GM12892 (cell line): ENCODE data around the gene RBM46.
A peak's percentile ranks its signal among the peaks of the same experiment; 100 is the strongest.

Experiments used
- DNase-seq: peaks from one replicate; pipeline ENCODE4 v3.0.0; 2011; ENCODE audit not compliant: insufficient read length
- FAIRE-seq: peaks from 2 replicates; lab custom pipeline; 2011; peaks lifted over from hg19 to GRCh38; lab: Jason Lieb, UNC
- POLR2A ChIP-seq: IDR thresholded peaks from 2 replicates; pipeline ENCODE4 v1.6.1; 2011; ENCODE audit warnings: low read depth, low read length, control low read depth
- POLR2AphosphoS5 ChIP-seq: IDR thresholded peaks from 2 replicates; pipeline ENCODE4 v1.6.1; 2011; ENCODE audit warnings: low read depth, low read length, control low read depth
- TAF1 ChIP-seq: IDR thresholded peaks from 2 replicates; pipeline ENCODE4 v1.6.1; 2011; ENCODE audit warnings: low read depth, mild to moderate bottlenecking, control low read depth, low read length, borderline replicate concordance

RBM46 gene

DNA sequence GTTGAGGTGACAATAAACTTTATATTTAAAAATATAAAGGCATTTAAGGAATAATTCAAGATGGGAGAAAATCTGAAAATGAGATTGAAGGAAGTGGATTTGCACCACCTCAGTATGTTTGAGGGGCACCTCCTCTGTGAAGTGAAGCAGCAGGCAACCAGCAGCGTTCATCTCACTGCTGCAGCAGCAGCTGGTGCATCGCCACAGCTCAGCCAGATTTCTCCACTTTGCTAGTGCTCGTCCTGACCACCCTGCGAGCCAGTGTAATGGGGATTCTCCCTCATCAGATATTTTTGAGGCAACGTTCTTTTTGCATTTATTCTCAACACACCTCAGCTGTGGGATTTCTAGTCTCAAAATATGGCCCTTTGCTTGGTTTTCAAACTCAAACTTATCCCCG, 23.4 kb upstream of the RBM46 start:
- DNase-seq (no peak), FAIRE-seq (no peak)
- no peak for TF ChIP-seq TAF1
- TF ChIP-seq POLR2A: no peak
- no peak for TF ChIP-seq POLR2AphosphoS5

DNA sequence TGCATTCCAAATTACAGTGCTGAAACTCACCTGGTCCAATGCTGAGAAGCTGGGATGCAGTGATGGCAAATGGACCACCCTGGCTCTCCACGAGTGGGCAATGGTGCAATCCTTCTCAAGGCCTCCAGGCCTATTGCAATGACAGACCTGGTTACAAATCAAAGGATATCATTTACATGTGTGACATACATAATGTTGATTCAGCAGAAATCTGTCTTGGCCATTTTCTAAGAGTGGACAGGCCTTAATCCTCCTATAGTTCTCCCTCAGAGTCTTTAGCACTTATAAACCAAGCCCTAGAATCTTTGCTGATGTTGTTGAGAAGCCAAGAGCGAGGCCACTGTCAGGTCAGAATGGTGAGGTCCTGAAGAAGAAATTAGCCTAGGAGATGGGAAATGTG, 20.2 kb upstream of the RBM46 start:
- TF ChIP-seq POLR2AphosphoS5 (no peak), TAF1 (no peak), POLR2A (no peak)
- FAIRE-seq: no peak
- DNase-seq: no peak

DNA sequence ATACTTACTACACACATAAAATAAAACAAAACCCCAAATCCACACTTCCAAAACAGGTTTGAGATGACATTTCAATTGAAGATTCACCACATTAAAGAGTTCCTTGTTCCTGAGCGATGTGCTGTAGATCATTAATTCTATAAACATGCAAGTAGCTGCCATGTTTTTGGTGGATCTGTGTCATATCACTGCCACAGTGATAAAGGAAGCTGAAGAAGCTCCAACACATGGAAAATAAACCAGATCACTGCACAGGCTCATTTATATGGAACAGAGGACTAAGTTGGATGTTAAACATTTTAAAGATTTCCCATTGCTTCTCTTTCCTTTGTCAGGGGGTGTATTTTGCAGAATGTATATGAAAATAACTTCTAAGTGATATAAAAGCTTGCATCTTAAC, 2.8 kb upstream of the RBM46 start:
- TF ChIP-seq POLR2AphosphoS5: no peak
- no peak for TF ChIP-seq TAF1
- no peak for TF ChIP-seq POLR2A
- DNase-seq: no peak
- FAIRE-seq: no peak

DNA sequence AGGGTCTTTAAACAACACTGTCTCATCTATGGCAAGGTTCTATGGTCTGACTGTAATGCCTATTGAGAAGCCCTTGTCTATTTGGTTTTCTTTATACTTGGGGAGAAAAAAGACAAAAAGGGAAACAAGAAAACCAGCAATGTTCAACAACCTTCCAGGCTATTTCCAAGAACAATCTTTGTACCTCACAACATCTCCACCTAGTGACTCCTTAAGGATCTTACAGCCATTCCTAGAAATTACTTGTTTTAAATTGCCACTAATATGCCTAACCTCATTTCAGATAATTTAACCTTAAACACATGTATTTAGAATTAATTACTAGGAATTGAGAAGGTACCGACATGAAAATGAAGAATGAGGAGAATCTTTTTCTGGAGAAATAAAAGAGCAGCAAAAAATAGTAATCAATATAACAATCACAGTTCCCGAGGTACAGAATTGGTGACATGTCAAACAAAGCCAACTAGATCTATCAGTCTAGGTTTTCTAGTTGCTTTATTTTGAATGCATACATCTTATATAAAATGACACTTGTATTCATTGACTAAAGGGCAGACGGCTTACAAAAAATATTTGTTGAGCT, 1.6 kb upstream of the RBM46 start:
- TF ChIP-seq TAF1 (no peak), POLR2AphosphoS5 (no peak), POLR2A (no peak)
- FAIRE-seq (no peak), DNase-seq (no peak)

DNA sequence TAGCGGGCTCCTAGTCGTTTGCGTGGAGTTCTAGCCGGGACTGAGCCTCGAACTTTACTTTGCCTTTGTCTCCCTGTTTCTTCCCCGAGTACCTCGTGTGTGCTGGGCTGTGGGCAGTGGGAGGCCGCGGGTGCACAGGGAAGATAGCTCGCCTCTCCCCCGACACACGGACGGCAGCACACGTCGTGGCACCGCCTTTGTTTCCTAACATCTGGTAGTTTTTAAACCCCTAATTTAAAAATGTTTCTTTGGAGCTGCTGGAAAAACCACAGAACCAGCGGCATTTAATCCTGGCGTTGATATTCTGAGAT, 866 bp downstream of the RBM46 start:
- no peak for TF ChIP-seq POLR2A
- TF ChIP-seq TAF1: no peak
- TF ChIP-seq POLR2AphosphoS5: no peak
- no peak for FAIRE-seq
- DNase-seq: no peak

DNA sequence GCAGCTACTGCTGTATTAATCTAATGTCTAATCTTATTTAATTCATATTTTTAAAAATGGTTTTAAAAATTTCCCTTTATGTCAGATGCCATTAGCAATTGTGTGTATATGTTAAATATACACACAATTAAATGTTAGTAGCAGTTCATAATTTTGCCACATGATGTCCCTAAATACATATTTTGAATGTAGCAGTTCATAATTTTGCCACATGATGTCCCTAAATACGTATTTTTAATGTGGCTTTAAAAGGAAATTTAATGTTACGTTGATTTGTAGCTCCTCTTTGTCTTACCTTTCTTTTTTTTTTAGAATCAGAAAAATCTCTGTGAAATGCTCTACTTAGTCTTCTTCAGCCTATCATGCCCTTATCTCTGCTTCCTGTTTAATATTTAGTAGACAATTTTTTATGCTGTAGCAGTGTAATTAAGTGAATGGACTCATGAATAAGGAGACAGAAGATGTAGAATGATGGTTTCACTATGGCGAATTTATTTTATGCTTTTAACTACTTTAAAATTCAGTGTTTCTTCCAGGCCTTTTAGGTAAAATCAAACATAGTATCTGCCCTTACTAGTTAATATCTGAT, 26.1 kb downstream of the RBM46 start:
- no peak for DNase-seq
- TF ChIP-seq POLR2A (no peak), POLR2AphosphoS5 (no peak), TAF1 (no peak)
- FAIRE-seq: peak; percentile 81

DNA sequence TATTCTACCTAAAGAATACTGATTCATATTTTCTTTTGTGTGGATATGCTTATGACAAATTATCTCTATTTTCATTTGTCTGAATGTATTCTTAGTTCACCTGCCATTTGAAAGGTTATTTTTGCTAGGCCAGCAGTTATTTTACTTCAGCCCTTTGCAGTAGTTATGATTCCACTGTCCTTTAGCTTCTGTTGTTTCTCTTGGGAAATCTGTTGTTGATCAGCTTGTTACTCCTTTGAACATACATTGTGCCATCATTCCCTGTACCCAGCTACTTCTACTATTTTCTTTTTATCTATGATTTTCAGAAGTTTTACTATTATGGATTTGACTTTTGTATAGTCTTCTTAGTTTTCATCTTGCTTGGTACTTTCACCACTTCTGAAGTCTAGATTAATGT, 37.2 kb downstream of the RBM46 start:
- DNase-seq (no peak), FAIRE-seq (no peak)
- TF ChIP-seq POLR2AphosphoS5 (no peak), POLR2A (no peak)

DNA sequence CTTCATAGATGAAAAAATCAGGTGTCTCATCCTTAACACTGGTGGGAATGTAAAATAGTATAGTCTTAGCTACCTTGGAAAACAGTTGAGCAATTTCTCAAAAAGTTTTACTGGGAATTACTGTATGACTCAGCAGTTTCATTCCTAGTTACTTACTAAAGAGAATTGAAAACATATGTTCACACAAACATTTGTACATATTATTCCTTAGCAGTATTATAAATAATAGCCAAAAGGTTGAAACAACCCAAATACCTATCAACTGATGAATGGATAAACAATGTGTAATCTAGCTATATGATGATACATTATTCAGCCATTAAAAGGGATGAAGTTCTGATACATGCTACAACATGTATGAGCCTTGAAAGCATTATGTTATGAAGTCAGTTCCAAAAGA, 41.7 kb downstream of the RBM46 start:
- FAIRE-seq: no peak
- no peak for TF ChIP-seq POLR2AphosphoS5
- TF ChIP-seq TAF1: no peak
- TF ChIP-seq POLR2A: no peak
- no peak for DNase-seq

DNA sequence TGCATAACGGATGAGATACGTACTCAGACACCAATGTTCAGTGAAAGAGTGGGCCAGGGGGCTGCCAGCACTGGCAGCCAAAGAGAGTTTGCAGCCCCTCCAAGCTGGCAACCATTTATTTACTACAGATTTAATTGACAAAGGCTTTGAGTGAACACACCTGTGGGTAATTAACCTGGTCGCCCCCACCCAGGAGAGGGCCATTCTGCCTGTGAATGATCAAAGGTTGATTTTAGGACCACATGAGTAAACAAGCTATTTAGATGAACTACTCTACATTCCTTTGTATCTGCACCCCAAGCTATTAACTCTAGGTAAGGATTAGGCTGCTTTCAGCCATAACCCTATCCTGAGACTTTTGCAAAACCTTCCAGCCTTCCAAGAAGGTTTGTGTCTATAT, 55.0 kb downstream of the RBM46 start:
- FAIRE-seq: no peak
- no peak for TF ChIP-seq TAF1
- no peak for TF ChIP-seq POLR2AphosphoS5
- TF ChIP-seq POLR2A: no peak
- no peak for DNase-seq

DNA sequence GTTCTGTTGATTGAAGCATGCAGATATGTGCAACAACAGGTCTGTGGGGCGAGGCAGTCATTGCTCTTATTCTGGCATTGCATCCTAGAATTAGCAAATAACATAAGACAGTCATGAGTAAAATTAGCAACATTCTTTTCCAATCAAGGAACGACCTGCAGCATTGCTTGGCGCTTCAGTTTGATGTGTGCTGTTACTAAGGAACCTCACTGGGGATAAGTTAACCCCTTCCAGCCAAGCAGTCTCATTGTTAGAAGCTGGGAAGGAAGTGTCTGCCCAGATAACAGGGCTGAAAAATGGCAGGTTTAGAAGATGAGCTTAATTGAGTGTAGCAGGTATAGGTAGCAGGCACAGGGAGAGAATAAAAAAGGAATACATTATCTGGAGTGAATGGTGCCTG, 55.4 kb downstream of the RBM46 start:
- FAIRE-seq: no peak
- DNase-seq: no peak
- TF ChIP-seq POLR2A: no peak
- no peak for TF ChIP-seq POLR2AphosphoS5
- TF ChIP-seq TAF1: no peak

DNA sequence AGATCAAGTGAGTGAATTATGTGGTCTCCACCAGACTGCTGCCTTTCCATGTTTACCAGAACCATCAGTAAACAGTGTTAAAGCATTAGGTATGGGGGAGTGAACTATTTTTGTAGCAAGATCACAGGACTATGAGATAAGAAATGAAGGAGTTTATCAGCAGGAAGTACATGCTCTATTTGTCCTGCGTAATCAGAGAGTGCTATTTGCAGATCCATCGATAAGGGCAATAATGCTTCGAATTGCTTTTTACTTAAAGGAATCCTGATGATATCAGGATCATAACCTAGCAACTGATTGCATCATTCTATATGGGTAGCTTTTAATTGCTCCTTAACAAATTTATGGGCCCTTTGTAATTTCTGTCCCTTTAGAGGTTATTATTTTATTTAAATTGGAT, 57.1 kb downstream of the RBM46 start:
- no peak for DNase-seq
- no peak for TF ChIP-seq POLR2A
- no peak for TF ChIP-seq POLR2AphosphoS5
- TF ChIP-seq TAF1: no peak
- no peak for FAIRE-seq

DNA sequence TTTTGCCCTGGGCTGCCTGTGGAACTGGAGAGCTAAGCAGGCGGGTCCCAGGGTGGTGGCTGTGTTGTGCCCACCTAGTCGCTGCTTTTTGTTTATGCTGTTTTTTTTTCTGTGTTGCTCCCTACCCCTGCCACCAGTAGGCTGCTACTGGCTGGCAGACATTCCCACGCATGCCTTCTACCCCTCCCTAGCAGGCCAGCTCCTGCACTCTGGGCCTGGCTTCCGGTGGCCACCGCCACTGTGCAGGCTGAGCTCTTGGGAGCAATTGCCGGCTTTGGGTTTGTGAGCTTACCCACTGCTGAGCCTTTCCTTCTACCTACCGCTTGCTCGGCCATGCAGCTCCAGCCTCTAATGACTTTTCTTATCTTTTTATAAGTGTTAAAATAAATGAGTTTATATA, 57.6 kb downstream of the RBM46 start:
- DNase-seq: no peak
- TF ChIP-seq POLR2A (no peak), POLR2AphosphoS5 (no peak), TAF1 (no peak)
- FAIRE-seq: no peak

DNA sequence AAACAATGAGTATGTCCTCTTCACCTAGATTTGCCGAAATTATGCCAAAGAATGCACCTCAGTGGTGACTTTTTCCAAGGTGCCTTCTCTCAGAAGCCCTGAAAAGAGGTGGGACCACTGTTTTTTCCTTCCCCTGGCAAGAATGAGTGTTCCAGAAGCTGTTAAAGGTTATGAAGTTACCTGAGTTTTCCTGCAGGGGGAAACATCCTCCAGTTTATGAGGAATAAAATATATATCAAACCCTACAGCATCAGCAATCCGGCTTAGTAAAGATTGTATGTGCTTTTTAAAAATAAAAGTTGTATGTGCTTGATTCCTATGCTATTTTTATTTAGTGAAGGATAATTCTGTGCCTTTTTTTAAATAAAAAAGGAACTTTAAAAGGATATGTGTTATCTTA, 73.3 kb downstream of the RBM46 start:
- no peak for DNase-seq
- FAIRE-seq: no peak
- TF ChIP-seq POLR2A (no peak), TAF1 (no peak), POLR2AphosphoS5 (no peak)
